Right renal pelvis (tissue), 4 donors: Measurements from ENCODE around the gene RNF224. TPM values are rescaled to one million over a fixed set of nuclear protein-coding genes. Genes with fewer than 3 reads are reported as not detected.
"Not testable (repeated sequence)": the region's sequence is repeated elsewhere in the genome, so short reads cannot be mapped to it uniquely, and the experiment has no call there.

Source experiments
- DNase-seq, 4 donors: peaks; one replicate each; pipeline ENCODE4 v3.0.0-alpha.2; 2013; ENCODE audit warnings: low read depth in 4 of 4, low spot score in 3 of 4, missing footprints in 1 of 4
- polyA plus RNA-seq, 4 donors: library from polyadenylated mRNA; unstranded; fragments of 120-200 nt; gene quantifications; one replicate each; pipeline ENCODE4 v1.2.1, GENCODE V29; 2013; ENCODE audit not compliant: insufficient read length in 4 of 4

Gene RNF224
- polyA plus RNA-seq, 4 donors, result 5.1 to 14.5 (median 9.7) TPM

DNA sequence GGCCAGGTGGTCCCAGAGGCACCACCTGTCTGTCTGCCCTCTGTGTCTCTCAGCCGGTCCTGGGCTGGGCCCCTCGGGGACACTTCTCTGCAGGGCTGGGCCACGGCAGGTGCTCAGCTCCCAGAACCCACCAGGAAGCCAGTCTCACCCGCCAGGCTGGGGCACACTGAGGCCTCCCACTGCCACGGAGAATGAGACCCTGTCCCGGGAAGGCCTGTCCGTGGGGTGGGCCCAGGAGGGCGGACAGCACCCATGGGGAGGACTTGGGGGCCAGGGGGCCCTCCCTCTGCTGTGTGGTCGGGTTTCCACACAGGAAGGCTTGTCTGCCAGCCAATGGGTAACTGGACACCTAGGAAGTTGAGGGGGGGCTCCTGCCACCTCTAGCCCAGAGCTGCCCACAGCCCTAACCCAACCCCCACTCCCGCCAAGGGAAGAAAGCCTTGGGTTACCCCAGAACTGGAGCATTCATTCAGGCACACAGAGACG lies 9.7 kb downstream of the RNF224 start:
- DNase-seq, result no peak

DNA sequence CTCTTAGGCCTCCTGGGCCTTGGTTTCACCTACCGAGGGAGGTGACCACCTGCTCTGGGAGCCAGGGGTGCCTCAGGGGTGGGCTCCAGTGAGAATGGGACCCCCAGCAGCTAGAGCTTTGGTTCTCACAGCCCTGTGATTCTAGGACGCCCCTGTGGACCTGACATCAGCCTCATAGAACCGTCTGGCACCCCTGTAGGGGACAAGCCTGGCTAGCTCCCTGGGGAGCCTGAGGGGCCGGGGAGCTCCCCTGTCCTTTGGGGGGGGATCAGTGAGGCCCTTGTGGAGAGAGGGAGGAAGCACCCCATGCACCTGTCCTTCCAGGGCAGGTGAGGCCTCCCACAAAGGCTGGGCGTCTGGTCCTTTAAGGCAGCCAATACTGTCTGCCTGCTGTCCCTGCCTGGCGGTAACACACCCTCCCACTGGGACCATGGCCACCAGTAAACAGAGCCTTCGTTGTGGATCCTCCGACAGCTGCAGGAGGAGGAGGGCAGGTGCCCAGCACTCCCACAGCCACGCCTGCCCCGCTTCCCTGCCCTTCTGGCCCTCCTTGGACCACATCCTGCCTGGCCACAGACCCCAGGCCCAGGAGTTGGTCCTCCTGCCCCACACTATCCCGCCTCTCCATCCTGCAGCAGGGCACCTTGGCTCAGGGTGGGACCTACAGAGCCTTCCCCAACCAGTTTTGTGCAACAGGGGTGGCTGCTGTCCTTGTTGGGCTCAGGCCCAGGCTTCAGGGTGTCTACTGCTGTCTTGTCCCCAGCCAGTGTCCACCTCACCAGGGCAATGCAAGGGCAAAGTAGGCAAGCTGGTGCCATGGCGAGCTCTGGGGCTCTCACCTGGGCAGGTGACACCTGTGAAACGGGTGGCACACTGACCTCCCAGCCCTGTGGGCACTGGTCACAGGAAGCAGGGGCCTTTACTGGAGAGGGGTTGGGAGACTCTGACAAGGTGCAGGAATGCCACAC lies 10.7 kb downstream of the RNF224 start:
- no peak for DNase-seq

DNA sequence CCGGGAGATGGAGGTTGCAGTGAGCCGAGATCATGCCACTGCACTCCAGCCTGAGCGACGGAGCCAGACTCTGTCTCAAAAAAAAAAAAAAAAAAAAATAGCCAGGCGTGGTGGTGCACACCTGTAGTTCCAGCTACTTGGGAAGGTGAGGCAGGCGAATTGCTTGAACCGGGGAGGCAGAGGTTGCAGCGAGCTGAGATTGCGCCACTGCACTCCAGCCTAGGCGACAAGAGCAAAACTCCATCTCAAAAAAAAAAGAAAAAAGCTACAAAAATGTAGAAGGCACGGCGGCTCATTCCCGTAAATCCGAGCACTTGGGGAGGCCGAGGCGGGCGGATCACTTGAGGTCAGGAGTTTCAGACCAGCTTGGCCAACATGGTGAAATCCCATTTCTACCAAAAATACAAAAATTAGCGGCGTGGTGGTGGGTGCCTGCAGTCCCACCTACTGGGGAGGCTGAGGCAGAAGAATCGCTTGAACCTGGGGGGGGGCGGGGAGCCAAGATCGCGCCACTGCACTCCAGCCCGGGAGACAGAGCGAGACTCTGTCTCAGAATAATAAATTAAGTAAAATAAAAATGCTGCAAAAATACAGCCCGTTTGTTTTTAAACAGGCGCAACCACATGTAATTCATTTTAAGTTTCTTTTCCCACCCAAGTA lies 12.4 kb downstream of the RNF224 start:
- DNase-seq, result not testable (repeated sequence)

GRCh38 chr9:137240318-137240840 lies 13.1 kb downstream of the RNF224 start:
- DNase-seq, result peak in 2 of 4 donors; percentile 49 to 53

GRCh38 chr9:137240841-137241489 lies 13.7 kb downstream of the RNF224 start, which contains the start of gene TUBB4B:
Gene TUBB4B, plus strand, starts transcription at chr9:137241287. Its CDS starts 74 bp downstream, at chr9:137241361.
- DNase-seq, result peak; percentile 97 to 100 (median 99)

GRCh38 chr9:137241490-137242268 lies 14.4 kb downstream of the RNF224 start:
- no peak for DNase-seq

DNA sequence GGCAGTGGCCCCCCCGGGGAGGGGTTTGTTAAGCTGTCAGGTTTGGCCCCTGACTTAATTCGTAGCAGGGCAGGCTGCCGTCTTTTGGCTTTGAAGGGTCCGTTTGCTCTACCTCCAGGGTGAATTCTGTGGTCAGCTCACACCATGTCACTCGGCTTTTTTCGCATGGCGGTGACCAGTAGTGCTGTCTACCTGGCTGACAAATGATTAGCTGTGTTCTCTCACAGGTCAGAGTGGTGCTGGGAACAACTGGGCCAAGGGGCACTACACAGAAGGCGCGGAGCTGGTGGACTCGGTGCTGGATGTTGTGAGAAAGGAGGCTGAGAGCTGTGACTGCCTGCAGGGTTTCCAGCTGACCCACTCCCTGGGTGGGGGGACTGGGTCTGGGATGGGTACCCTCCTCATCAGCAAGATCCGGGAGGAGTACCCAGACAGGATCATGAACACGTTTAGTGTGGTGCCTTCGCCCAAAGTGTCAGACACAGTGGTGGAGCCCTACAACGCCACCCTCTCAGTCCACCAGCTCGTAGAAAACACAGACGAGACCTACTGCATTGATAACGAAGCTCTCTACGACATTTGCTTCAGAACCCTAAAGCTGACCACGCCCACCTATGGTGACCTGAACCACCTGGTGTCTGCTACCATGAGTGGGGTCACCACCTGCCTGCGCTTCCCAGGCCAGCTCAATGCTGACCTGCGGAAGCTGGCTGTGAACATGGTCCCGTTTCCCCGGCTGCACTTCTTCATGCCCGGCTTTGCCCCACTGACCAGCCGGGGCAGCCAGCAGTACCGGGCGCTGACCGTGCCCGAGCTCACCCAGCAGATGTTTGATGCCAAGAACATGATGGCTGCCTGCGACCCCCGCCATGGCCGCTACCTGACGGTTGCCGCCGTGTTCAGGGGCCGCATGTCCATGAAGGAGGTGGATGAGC lies 15.2 kb downstream of the RNF224 start:
- no peak for DNase-seq

DNA sequence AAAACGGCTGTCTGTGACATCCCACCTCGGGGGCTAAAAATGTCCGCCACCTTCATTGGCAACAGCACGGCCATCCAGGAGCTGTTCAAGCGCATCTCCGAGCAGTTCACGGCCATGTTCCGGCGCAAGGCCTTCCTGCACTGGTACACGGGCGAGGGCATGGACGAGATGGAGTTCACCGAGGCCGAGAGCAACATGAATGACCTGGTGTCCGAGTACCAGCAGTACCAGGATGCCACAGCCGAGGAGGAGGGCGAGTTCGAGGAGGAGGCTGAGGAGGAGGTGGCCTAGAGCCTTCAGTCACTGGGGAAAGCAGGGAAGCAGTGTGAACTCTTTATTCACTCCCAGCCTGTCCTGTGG lies 15.9 kb downstream of the RNF224 start:
- DNase-seq, result not testable (repeated sequence)

- no peak for DNase-seq
Measured at GRCh38 chr9:137243626-137244485, 16.6 kb downstream of the RNF224 start.

GRCh38 chr9:137244486-137245449 lies 17.5 kb downstream of the RNF224 start:
- no peak for DNase-seq

DNA sequence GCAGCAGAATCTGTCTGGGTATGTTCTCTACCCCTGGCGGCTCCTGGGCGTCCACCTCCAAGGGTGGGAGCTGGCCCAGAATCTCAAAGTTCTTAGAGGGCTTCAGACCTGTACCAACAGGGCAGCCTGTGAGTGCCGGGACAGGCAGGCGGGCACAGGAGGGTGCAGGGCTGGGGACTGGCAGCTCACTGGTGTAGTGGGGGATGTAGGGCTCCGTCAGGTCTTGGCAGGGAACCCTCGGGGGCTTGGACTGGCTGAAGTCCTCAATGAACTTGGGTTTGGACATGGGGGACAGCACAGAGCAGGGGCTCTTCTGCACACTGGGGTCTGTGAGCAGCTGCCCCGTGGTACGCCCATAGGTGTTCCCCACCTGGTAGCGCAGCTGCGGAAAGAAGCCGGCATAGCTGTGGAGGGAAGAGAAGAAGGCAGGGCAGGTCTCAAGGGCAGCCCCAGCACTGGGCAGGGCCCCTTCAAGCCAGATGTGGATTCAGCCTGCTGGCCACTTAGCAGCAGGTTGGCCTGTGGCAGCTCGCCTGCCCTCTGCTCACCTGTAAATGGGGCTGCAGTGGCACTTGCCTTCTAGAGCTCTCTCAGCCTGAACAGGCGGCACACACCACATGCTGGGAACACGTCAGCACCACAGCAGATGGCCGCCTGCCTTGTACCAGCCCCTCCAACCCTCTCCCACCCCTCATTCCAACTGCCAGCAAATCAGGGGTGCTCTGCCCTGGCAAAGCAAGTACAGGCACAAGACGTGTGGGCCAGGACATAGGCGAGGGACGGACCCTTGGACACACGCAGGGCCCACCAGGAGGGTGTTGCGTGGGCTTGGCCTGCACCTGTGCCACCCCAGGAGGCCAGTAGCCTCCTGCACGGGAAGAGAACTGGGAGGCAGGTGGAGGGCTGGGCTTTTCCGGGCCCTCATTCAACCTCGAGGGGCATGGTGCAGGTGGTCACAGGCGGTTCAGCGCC lies 18.4 kb downstream of the RNF224 start:
- no peak for DNase-seq

DNA sequence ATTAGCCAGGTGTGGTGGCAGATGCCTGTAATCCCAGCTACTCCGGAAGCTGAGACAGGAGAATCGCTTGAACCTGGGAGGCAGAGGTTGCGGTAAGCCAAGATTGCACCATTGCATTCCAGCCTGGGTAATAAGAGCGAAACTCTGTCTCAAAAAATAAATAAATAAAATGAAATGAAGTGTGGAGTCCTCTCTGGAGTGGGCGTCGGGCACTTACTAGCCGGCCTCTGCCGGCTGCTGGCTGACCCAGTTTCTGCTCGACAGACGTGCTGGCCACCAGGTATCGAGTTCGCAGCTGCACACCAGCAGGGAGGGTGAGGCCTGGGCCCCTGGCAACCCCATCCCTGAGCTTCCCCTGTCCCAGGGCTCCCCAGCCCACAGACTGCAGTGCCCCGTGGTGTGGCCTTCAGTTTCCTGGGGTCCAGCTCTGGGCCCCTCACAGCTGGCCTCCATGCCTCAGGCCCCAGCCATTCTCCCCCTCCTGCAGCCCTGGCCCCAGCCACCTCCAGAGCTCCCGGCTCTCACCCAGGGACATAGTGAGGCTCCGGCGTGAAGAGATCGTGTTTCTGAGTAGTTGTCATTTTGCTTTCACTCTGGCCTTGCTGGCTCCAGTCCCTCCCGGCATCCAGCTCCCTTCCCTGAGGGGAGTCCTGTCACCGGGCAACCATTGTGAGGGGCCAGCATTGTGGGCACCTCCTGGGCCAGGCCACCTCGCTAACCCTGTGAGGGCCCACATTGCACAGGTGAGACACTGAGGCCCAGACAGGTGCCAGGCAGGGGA lies 20.0 kb downstream of the RNF224 start:
- DNase-seq, result no peak

- no peak for DNase-seq
Measured at GRCh38 chr9:137247916-137248175, 20.5 kb downstream of the RNF224 start.

- no peak for DNase-seq
Measured at GRCh38 chr9:137250329-137251193, 23.3 kb downstream of the RNF224 start.
